ENCODE measurements around the gene LCE3E.
"Not testable (repeated sequence)": the region's sequence is repeated elsewhere in the genome, so short reads cannot be mapped to it uniquely, and the experiment has no call there.

Gene LCE3E

DNA sequence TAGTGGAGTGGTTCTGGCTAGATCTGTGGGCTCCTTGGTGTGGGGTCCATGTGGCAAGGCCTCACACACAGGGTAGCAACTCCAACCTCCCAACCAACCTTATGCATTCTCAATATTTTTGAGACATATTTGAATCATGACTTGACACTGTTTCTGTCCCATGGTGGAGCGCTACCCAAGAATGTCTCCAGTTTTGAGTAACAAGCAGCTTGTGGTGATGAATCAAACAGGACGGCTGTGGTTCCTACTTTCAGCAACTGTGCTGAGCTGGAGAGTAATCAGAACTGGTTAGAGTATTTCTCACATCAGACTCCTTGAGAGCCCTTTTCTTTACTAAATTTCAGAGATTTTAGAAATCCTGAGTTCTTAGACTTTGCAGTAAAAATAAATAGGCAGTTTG is 10.6 kb upstream of the LCE3E start:
- DNase-seq (ENCODE audit: low read depth in 2 of 2): no peak

DNA sequence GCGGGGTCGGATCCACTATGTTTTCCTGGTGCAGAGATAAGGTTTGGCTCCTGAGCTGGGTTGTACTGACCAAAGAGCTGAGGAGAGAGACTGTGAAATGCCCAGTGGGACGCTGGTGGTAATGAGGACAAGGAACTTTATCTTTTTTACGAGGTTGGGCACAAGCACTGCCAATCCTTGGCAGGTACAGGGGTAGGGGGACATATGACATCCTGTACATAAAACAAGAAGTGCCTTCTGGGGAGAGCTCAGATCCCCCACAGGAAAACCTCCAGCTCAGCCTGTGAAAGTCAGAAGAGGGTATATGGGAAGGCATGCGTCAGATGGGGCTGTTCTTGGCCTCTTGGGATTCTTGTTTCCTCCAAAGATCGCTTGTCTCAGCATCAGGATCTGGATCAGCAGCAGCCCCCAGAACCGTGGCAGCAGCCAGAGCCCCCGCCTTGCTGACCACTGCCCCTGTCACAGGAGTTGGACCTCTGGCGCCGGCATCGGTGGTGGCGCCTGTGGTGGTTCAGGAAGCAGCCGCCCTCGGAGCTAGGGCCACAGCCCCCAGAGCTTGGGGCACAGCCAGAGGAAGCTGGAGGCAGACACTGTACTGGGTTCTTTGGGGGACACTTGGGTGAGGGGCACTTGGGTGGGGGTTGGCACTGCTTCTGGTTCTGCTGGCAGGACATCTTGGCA is 905 bp downstream of the LCE3E start:
- H3K4me3 ChIP-seq (replicated peaks in 1 of 2; ENCODE audit: low read depth in 2 of 2, low read length in 2 of 2): no peak overlapping the region
- no peak for DNase-seq (ENCODE audit: low read depth in 2 of 2)
- TF ChIP-seq CTCF (IDR thresholded peaks at IDR 0.05; ENCODE audit: low read depth, low read length): no peak

More for the DNA sequence above, 10.6 kb upstream of the LCE3E start:
- H3K4me3 ChIP-seq (replicated peaks in 1 of 2; ENCODE audit: low read depth in 2 of 2, low read length in 2 of 2): no peak overlapping the region
- no peak for TF ChIP-seq CTCF (IDR thresholded peaks at IDR 0.05; ENCODE audit: low read depth, low read length)

DNA sequence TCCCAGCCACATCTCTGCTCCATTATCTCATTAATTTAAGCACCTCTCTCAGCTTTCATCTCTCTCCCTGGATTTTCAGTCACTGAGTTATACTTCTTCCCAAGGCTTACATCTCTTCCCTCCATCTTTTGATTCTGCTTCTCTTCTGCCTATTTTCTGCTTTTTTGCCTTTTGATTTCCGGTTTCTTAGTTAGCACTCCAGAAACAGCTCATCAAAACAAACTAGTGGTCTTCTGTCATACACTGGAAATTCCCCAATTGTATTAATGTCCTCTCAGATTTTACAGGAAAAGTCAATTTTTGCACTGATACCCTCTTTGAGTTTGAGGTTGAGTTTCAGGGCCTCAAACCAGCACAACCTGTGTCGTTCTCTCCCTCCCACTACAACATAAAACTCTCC is 1.5 kb downstream of the LCE3E start:
- H3K4me3 ChIP-seq (replicated peaks in 1 of 2; ENCODE audit: low read depth in 2 of 2, low read length in 2 of 2): no peak overlapping the region
- no peak for TF ChIP-seq CTCF (IDR thresholded peaks at IDR 0.05; ENCODE audit: low read depth, low read length)
- DNase-seq (ENCODE audit: low read depth in 2 of 2): no peak

DNA sequence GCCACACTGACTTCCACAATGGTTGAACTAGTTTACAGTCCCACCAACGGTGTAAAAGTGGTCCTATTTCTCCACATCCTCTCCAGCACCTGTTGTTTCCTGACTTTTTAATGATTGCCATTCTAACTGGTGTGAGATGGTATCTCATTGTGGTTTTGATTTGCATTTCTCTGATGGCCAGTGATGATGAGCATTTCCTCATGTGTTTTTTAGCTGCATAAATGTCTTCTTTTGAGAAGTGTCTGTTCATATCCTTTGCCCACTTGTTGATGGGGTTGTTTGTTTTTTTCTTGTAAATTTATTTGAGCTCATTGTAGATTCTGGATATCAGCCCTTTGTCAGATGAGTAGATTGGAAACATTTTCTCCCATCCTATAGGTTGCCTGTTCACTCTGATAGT is 18.2 kb downstream of the LCE3E start:
- DNase-seq (ENCODE audit: low read depth in 2 of 2); H3K4me3 ChIP-seq (replicated peaks in 1 of 2; ENCODE audit: low read depth in 2 of 2, low read length in 2 of 2): not testable (repeated sequence)

GRCh38 chr1:152546704-152547103 is 19.9 kb downstream of the LCE3E start:
- TF ChIP-seq CTCF (IDR thresholded peaks at IDR 0.05; ENCODE audit: low read depth, low read length): no peak
- DNase-seq (ENCODE audit: low read depth in 2 of 2): no peak
- no peak overlapping the region for H3K4me3 ChIP-seq (replicated peaks in 1 of 2; ENCODE audit: low read depth in 2 of 2, low read length in 2 of 2)

DNA sequence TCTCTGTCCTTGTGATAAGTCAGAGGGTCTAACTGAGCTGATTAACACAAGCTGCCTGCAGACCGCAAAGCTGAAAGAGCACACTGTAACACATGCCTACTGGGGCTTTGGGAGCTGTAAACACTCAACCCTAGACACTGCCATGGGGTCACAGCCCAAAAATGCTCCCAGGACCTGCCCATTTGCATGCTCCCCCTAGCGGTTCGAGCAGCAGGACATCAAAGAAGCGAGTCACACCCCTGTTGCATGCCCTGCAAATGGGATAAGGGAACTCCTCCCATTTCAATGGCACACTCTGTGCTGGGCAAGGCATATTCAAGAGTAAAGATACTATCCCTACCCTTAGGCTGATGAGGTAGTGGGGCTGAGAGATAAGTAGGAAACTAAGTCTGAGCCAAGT is 22.8 kb downstream of the LCE3E start:
- no peak for TF ChIP-seq CTCF (IDR thresholded peaks at IDR 0.05; ENCODE audit: low read depth, low read length)
- H3K4me3 ChIP-seq (replicated peaks in 1 of 2; ENCODE audit: low read depth in 2 of 2, low read length in 2 of 2): no peak overlapping the region
- no peak for DNase-seq (ENCODE audit: low read depth in 2 of 2)

DNA sequence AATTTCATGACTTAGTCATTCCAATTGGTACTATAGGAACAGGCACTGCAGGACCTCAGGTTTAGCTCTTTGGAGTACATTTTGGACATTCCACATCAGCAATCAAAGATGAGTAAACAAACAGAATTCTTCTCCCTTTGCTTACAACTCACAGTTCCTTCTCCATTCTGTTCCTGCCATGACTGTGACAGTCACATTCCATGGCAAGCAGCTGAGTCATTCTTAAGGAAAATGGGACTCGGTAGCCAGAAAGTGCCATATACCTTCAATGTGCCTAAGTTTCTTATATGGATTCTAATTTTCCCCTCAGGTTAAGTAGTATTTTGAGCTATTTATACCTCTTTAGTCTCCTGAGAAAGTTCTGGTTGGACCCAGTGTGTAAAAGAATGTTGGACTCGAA is 26.7 kb downstream of the LCE3E start:
- no peak for TF ChIP-seq CTCF (IDR thresholded peaks at IDR 0.05; ENCODE audit: low read depth, low read length)

More for the DNA sequence above, 26.7 kb downstream of the LCE3E start:
- no peak overlapping the region for H3K4me3 ChIP-seq (replicated peaks in 1 of 2; ENCODE audit: low read depth in 2 of 2, low read length in 2 of 2)
- DNase-seq (ENCODE audit: low read depth in 2 of 2): no peak
